Pulmonary artery endothelial cell (primary cell): Measurements from ENCODE around the gene MLXIP. TPM values are rescaled to one million over a fixed set of nuclear protein-coding genes. Genes with fewer than 3 reads are reported as not detected.

Experiments used
- DNase-seq: peaks from one replicate; pipeline ENCODE4 v3.0.0-alpha.2; 2011; ENCODE audit warnings: low read depth, low spot score
- total RNA-seq: library from RNA; depleted of rRNA; stranded (reverse); fragments of >200 nt; gene quantifications from 2 replicates; pipeline ENCODE4 v1.2.3, GENCODE V29; 2014

MLXIP gene
- total RNA-seq, 1 donor from 2014 or later = 16.5 TPM

DNA sequence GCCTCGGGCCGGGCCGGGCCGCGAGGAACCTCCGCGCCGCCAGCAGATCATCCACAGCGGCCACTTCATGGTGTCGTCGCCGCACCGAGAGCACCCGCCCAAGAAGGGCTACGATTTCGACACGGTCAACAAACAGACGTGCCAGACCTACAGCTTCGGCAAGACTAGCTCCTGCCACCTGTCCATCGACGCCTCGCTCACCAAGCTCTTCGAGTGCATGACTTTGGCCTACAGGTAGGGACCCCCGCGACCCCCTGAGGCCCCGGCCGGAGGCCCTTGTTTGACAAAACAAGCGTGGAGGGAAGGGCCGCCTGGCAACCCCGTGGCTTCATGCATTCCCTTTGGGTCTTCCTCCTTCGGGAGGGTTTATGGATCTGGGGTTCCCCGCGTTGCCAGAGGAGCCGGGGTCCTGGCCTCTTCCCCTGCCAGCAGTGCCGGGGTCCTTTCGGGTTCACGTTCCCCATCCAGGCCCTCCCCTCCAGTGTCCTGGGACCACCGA lies 526 bp downstream of the MLXIP start:
- DNase-seq = no peak

DNA sequence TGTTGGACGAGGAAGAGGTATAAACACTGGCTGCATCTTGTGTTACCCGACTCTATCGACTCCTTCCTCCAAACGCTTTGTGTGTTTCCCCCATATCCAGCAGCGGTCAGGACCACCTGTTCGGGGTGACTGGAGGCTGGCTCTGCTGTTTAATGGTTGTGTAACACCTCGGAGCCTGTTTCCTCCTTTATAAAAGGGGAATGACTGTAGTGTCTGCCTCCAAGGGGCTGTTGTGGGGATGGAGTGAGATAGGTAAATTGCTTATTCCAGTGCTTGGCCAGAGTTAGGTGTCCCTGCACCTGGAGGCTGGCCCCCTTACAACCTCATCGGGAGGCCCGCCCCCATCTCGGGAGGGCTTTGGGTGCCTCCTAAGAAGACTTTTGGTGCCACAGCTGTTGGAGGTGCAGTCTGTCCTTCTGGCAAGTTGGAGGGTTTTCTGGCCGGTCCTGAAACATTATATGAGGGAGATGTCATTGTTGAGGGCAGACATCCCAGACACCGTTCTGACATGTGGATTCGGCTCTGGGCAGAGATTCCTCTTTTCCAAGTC lies 1.1 kb downstream of the MLXIP start:
- DNase-seq = no peak

DNA sequence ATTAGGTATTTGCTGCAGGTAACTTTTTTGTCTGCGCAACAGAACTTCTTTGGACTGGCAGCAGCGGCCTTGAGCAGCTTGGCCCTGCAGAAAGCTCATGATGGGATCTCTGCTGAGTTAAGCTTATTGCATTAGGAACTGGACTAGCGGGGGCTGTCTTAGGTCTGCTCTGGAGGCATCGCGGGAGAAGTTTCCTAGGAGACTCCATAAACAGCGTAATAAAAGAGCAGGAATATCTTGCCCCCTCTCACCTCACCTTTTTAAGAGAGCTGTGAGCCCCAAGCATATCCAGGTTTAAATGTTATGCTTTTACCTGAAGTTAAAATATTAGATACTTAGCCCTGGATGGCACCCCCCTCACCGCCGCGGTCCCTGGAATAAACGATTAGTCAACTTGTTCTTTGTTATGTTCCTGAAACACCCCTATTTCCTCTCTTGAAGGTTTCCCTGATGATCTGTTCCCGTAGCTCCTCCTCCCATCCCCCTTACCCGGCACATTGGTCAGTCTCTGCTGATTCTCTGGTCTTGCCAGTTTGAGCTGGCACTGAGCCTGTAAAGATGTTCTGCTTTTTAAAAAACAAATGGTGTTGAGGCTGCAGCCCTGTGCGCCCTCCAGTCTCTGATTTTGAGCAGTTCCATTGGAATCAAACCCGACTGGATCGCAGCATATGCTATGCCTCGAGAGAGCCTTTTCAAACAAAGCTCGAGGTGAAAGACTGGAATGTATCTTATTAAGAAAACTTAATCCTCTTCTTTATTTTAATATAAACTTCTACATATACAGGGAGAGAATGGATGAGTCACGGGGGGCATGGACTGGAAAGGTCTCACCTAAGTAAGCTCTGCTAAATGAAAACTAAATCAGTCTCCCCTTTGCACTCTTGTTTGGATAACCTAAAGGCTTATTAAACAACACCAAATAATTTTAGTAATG lies 1.9 kb downstream of the MLXIP start:
- DNase-seq = peak; percentile 64

DNA sequence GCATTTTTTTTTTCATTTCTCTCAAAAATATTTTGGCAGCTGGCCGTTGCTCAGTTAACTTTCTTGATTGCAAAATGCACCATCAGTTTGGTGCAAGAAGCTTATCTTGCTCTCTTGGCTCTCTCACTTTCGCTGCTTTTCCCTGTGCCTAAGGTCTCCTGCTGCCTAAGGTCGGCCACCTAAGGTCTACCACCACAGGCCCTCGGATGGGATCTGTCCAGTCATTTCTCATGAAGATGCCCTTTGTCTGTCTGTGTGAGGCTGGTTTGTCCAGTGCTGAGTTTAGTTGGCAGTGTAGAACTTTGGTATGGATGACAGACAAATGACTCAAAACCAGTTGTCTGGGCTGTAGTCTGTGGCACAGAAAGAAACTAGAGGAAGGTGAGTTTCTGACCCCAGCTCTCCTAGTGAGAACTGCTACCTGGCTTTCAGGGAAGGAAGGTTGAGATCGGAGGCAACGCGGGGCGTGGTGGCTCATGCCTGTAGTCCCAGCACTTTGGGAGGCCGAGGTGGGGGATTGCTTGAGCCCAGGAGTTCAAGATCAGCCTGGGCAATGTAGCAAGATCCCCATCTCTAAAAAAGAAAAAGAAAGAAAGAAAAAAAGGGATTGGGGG lies 2.6 kb downstream of the MLXIP start:
- no peak for DNase-seq

DNA sequence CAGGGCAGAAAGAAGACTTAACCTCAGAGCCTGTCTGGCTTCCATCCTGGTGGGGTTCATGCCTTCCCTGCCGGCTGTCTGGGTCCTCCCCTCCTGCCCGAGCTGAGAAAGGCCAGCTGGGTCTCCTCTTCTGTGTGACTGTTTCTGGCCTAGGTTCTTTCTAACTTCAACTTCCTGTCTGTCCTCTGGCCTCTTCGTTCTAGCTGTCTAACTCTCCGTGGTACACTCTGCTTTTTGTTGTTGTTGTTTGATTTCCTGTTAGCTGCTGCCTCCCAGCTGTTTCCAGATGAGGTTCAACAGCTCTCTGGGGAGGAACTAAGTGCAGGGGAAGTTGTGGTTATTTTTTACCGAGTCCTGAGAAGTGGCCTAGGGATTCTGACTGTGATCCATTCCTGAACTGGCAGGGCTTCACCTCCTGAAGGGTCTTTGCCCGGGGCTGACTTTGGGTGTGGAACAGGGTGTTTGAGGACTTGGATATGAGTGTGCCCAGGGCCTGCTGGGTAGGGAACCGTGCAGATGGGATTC lies 3.2 kb downstream of the MLXIP start:
- DNase-seq = no peak

DNA sequence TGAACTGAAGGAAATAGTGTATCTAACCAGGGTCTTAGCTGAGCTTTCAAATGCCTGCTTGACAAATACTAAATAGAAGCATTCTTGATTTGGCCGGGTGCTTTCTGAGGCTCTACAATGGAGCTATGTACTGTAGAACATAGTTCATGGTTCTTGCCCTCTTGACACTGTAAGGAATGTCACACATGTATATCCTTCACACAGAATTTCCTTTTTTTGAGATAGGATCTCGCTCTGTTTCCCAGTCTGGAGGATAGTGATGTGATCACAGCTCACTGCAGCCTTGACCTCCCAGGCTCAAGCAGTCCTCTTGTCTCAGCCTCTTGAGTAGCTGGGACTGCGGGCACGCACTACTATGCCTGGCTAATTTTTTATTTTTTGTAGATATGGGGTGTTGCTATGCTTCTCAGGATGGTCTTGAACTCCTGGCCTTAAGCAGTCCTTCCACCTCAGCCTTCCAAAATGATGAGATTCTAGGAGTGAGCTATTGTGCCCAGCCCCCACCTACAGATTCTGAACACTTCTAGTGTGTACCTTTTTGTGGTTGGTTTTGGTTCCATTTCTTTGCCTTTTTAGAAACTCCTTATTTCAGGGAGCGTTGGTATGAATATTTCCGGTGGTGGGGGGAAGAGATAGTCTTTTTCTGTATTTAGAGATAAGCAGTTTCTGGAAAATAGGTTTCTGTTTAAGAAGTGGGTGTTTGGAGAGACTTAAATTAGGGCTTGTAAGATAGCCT lies 4.2 kb downstream of the MLXIP start:
- no peak for DNase-seq

DNA sequence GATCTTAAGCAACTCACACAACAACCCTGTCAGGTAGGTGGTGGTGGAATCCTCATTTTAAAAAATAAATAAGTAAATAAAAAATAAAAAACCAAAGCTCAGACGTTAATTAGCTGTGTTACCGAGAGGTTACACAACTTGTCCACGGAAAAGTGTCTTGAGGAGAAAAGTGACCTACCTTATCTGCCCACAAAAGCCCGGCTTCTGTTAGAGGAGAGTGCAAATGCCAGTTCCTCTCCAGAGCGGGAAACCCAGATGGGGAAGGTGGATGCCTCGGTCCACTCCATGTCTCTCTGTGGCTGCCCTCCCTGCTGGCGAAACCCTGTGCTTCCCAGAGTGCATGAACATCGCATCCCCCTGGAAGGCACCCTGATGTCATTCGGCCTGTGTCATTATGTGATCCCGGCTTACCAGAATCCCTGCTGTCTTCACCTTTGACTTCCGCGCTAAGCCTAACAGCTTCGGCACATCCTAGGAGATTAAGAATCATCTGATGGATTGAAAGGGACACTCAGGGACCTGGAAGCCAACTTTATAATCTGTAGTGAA lies 6.4 kb downstream of the MLXIP start:
- DNase-seq = no peak

DNA sequence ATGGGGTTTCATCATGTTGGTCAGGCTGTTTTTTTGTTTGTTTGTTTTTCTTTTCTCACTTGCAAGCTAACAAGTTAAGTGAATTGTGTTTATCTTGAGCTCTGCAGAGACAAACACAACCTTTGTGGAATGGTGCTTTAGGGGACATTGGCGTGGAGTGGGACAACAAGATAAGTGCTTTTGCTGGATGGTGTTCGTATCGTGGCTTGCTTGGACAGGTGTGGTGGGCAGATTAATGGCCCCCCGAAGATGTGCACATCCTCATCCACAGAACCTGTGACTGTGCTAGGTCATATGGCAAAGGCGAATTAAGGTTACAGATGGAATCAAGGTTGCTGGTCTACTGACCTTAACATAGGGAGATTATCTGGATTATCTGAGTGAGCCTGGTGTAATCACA lies 7.0 kb downstream of the MLXIP start:
- no peak for DNase-seq

DNA sequence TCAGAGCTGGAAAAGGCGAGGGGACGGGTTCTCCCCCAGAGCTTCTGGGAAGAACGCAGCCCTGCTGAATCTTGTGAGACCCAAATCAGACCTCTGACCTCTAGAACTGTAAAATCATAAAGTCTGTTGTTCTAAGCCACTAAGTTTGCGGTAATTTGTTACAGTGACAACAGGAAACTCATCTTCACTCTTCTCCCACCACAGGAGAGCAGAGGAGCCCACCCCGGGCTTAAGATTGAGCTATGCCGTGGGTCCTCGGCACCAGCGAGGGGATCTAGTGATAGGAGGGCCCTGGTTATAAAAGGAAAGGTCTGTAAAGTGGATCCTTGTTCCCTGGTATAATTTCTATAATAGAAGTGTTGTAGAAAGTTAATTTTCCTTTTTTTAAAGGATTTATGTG lies 7.6 kb downstream of the MLXIP start:
- no peak for DNase-seq

DNA sequence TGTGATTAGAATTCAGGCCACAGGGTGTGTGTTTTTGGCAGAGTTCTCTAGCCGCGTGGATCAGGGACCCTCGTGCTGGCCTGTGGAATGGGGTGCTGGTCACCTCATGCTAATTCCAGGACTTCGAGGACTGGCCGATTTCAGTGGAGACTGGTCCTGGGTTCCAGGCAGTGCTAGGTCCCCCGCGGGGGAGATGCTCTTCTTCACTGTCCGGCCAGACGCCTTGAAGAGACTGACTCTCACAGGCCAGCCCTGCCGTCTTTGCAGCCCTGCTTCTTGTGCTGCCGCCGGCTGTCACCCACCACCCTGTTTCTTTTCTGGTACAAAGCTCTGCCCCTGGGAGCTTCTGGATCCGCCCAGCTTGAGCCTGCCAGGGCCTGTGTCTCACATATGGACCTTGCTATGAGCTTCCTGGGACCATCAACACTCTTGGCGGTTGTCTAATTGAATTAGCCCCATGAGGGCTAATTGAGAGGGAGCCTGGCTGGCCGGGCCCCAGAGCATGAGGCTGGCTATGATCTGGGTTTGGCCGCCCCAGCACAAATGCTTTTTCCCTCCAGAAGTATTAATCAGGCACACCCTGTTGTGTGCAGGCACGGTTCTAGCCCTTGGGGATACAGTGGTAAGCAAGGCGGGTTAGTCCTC lies 8.2 kb downstream of the MLXIP start:
- no peak for DNase-seq

DNA sequence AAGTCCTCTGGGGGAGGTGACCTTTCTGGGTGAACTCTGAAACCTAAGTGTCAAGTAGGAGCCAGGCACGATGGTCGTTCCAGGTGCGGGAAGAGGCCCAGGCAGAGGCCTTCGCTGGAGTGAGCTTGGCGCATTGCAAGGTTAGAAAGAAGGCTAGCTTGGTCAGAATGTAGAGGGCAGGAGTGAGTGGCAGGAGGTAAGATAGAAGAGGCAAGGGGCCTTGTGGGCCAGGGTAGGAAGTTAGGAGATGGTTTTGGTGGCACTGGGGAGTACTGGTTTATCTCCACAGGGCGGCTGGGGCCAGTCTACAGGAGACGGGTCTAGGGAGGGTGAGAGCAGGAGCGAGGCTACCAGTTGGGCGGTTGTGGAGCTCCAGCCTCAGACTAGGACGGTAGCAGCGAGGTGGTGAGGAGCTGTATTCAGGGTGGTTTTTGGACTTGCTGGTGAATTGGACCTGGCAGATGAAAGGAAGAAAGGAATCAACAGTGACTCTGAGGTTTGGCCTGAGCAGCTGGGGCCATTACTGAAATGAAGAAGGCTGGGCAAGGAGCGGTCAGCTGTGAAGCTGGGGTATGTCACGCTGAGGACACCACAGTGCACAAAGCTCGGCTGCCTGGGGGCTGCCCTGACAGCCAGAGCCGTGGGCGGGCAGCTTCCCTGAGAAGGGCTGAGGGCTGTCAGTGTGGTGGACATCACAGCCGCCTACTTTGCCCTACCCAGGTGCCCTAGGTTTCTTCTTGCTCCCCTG lies 9.0 kb downstream of the MLXIP start:
- DNase-seq = no peak

DNA sequence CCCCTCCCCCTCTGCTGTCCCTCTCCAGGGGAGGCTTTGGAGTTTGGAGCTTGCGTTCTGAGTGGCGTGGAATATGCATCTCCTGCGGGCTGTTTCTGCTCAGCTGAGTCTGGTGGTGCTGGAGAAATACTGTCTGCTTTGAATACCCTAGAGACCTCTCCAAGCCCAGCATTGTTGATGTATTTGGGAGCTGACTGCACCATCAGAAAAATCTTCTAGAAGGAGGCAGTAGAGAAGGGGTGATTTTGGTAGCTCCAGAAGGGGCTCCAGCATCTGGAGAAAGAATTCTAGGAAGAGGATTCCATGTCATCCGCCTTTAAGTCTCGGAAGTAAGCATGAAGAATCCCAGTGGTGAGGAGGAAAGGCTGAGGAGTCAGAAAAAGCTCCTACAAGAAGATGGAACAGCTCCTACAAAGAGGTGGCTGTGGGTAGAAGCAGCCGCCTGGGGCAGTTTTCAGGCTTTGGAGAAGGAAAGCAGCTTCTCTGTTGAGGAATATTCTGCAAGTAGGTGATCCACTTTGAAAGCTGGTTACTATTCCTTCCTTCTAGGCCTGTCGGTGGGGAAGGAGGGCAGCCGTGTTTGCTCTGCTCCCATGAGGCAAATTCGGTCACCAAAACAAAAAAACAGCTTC lies 9.7 kb downstream of the MLXIP start:
- no peak for DNase-seq

DNA sequence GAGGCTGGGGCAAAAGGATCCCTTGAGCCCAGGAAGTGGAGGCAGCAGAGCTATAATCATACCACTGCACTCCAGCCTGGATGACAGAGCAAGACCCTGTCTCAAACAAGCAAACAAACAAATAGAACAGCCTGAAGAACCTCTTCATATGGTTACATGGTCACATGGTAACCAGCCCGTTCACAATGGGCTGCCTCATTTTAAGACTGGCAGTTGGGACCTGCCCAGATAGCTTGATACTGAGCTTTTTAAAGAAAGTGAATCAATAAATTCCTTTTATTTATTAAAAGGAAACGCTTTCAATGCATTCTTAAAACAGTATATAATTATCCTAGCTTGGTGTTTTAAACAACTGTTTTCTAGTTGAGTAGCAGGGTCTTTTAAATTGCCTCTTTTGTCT lies 10.5 kb downstream of the MLXIP start:
- no peak for DNase-seq

DNA sequence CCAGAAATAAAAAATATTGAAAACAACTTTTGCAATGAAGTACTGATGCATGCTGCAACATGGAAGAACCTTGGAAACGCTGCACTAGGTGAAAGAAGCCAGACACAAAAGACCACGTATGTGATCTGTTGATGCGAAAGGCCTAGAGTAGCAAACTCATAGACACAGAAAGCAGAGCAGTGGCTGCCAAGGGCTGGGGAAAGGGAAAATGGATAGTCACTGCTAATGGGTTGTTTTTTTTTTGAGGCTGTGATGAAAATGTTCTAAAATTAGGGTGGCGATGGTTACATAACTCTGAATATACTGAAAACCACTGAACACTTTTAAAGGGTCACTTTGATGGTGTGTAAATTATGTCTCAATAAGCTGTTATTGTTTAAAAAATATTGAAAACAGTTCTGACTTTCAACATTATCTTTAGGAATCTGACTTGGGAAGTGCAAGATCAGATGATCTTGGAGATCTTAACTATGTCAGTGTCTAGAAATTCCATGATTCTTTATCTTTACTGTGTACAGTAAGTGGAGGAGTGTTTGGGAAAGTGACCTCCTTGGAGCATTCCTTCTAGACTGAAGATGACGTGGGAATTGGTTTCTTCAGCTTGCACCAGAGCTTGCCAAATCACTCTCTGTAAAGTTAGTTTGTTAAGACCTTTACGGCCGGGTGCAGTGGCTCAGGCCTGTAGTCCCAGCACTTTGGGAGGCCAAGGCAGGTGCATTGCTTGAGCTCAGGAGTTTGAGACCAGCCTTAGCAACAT lies 12.4 kb downstream of the MLXIP start:
- no peak for DNase-seq

DNA sequence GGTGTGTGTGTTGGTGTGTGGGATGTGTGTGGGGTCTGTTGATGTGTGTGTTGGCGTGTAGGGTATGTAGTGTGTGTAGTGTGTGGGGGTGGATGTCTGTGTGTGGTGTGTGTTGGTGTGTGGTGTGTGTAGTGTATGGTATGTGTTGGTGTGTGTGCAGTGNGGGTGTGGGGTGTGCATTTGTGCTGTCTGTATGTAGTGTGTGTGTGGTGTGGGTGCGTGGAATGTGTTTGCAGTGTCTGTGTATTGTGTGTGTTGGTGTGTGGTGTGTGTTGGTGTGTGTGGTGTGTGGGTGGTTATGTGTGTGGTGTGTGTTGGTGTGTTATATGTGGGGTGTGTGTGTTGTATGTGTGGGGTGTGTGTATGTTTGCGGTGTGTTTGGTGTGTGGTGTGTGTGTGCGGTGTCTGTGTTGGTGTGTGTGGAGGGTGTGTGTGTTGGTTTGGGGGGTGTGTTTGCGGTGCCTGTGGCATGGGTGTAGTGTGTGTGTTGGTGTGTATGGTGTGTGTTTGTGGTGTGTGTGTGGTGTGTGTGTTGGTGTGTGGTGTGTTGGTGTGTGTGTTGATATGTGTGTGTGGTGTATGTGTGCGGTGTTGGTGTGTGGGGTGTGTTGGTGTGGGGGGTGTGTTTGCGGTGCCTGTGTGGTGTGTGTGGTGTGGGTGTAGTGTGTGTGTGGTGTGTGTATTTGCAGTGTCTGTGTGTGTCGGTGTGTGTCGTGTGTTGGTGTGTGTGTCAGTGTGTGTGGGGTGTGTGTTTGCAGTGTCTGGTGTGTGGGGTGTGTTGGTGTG lies 14.7 kb downstream of the MLXIP start:
- DNase-seq = no peak

DNA sequence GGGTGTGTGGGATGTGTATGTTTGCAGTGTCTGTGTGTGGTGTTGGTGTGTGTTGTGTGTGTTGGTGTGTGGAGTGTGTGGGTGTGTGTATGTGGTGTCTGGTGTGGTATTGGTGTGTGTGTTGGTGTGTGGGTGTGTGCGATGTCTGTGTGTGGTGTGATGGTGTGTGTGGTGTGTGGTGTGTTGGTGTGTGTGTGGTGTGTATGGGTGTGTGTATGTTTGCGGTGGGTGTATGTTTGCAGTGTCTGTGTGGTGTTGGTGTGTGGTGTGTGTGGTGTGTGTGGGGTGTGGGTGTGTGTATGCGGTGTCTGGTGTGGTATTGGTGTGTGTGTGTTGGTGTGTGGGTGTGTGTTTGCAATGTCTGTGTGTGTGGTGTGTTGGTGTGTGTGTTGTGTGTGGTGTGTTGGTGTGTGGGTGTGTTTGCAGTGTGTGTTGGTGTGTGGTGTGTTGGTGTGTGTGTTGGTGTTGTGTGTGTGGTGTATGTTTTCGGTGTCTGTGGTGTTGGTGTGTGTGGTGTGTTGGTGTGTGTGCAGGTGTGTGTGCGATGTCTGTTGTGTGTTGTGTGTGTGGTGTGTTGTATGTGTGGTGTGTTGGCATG lies 15.7 kb downstream of the MLXIP start:
- no peak for DNase-seq
